Activated CD4-positive, alpha-beta T cell treated with anti-CD3 and anti-CD28 coated beads, Interleukin-2, amount 50 U/mL, for 48 hours (primary cell): ENCODE results near the gene PSENEN.

Experiments
- DNase-seq, 2 experiments: peaks; one replicate each; pipeline ENCODE4 v3.0.0-alpha.2; 2020

Gene PSENEN, protein sequence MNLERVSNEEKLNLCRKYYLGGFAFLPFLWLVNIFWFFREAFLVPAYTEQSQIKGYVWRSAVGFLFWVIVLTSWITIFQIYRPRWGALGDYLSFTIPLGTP

DNA sequence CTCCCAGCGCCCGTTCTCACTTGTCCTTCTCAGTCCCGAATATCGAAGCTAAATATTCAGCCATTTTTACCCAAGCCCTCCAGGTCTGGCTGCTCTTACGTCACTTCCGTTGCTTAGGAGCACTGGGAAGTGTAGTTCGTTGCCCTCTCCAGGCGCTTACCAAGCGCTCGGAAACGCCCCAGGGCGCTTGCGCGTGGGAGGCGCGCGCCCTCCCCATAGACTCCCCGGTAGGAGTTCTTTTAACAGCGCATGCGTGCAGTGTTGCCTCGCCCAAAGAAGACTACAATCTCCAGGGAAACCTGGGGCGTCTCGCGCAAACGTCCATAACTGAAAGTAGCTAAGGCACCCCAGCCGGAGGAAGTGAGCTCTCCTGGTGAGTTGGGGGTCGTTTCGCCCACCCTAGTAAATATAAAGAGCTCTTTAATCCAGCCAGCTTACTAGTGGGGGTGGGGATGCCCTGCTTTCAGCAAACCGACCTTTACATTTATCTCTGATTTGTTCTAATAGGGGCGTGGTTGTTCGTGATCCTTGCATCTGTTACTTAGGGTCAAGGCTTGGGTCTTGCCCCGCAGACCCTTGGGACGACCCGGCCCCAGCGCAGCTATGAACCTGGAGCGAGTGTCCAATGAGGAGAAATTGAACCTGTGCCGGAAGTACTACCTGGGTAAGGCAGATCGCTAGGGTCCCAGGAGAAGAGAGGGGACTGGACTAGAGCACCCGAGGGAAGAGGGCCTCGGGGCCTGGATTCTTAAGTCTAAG is at the start of gene PSENEN, which contains the start of gene U2AF1L4:
TSS of gene PSENEN (plus strand) at position 324 of the 759 bp plus-strand sequence. CDS start at position 604, 280 bp downstream.
TSS of gene U2AF1L4 (minus strand) at position 91 of the 759 bp plus-strand sequence. CDS start at position 64, 27 bp downstream.
- DNase-seq, result peak; percentile 92 to 95

DNA sequence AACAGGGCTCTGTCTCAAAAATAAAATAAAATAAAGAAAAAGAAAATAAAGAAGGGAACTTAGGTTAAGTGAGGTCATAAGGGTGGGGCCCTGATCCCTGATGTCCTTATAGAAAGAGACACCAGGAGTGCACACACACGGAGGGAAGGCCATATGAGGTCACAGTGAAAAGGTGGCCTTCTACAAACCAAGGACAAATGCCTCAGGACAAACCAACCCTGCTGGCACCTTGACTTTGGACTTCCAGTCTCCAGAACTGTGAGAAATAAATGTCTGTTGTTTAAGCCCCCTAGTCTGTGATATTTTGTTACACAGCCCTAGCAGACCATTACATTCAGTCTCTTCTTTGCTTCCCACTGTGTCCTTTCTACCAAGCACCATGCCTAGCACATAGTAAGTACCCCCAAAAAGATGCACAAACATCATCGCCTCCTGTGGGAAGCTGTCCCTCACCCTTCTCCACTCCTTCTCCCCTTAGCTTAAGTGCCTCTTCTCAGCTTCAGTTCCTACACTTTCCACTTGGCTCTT is 49.5 kb upstream of the PSENEN start:
- no peak for DNase-seq

DNA sequence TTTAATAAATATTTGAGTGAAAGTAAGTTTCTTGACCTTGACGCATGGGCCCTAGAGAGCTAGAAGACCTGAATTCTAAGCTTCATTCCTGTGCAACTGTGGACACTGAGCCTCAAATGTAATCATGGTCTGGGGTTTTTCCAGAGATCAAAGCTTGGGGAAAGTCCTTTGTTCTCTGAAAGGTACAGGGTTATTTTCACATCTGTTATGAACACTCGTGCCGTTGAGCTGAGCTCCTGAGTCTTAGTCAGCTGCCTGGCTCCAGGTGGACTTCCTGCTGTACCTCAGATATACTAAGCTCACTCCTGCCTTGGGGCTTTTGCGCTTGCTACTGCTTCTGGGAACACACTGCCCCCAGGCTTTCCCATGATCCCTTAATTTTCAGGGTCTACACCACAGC is 48.6 kb upstream of the PSENEN start:
- peak in 1 of 2 experiments; percentile 38 for DNase-seq

DNA sequence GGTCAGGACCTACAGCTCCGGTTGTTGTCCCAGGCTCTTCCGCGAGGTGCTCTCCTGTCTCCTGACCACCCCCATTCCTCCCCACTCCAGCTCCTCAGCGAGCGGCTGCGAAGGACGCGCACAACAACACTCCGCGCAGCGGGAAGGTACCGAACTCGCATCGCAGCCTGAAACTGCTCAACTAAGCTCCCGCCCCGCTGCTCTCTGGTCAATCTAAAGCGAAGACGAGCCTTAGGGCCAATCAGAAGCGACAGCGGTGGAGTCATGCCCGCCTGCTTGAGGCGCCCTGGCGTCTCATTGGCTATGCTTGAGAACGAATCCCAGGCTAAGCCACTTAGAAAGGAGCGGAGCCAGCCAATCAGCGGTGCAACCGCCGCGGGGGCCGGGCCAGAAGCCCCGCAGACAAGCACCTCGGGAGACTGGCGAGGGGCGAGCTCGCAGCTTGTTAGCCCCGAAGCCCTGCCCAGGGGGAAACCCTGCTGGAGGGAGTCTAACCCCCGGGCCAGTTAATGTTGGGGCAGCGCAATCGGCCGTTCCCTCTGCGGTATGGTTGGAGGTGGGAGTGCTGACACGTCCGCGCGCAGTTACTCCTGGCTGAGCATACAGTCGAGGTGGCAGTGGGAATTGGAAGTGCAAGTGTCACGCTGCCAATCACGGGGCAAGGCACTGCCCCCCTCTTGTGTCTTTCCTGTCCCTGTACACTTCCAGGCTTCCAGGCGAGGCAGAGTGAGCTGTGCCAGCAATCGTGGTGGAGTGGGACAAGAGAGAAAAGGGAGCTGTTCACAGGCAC is 43.0 kb upstream of the PSENEN start:
- DNase-seq, result peak; percentile 93 to 95

DNA sequence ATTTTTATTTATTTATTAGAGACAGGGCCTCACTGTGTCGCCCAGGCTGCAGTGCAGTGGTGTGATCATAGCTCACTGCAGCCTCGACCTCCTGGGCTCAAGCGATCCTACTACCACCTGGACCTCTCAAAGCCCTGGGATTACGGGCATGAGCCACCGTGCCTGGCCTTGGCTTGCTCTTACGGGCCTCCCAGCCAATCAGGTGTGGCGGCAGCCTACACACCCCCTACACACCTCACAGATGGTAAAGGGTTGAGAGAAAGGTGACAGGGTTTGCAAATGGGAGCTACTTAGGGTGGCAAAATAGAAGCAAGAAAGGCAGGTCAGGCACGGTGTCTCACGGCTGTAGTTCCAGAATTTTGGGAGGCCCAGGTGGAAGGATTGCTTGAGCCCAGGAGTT is 42.1 kb upstream of the PSENEN start:
- no peak for DNase-seq

DNA sequence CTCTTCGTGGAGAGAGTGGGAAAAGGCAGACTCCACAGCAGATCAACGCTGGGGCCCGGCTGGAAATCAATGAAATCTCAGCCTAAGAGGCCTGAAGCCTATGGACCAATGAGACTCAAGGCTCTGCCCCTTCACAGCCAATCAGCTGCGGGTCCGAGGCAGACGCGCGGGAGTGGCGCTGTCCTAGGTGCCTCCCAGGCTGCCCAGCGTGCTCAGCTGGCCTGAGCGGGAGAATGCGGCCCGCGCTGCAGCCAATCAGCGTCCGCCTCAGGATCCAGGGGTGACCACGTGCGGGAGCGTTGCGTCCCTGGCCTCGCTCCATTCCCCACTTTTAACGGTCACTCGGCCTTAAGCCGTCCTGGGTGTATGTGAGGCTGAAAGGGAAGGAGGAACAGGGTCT is 41.2 kb upstream of the PSENEN start, which contains the start of gene ZBTB32:
TSS of gene ZBTB32 (plus strand) at position 341 of the 400 bp plus-strand sequence. CDS start 10,069 bp downstream, outside the sequence.
- peak in 1 of 2 experiments; percentile 33 for DNase-seq

DNA sequence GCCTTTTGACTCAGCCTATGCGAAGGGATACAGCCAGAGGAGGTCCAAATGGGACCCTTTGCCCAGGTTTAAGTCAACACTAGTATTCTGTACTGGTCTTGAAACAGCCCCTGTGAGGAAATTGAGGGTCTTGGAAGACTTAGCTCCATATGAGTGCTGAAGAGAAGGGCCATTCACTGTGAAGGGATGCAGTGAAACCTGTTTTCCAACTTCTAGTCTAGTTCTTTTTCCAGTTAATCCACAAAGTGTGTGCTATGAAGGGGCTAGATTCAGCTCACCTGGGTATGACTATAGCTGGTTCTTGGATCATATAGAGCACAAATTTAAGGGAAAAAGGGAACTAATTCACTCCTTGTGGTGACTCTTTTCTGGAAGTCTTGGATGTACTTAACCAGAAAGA is 37.1 kb upstream of the PSENEN start:
- DNase-seq, result no peak

DNA sequence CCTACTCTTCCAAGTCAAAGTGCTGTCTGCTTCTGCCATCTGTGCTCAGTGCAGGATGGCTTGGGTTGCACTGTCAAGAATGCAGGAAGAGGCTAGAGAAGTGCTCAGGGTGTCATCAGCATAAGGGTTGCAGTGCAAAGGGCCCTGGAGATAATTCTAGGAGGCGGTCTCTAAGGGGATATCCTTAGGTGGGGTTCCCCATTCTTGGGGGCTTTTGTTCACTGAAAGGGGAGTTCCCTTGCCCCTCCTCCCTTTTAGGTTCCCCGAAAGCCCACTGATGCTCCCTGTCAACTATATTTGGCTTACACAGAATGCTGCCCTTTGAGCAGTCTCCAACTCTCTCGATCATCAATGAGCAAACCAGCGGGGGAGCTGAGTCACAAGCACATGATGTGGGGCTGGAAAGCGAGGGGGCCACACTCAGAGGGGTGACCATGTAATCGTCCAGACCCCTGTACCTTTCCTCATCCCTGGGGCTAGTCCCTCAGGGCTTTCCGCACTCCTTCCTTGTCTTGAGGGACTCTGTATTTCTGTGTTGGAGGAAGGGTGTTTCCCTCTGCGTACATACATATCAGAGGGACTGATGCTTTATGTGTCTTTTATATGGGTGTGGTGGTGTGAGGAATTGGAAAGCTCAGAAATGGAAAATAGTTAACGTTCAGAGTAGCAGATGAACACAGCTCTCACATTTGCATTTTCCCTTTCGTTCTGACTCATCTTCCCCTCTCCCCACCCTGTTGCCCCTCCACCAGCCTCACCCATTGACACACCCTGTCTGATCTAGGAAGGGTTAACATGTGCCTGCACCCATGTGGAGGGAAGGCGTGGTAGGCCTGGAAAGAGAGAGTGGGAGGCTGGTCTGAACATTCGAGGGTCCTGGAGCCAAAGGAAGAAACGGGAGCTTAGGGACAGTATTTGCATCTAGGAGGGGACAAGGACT is 34.4 kb upstream of the PSENEN start:
- peak; percentile 73 to 80 for DNase-seq

DNA sequence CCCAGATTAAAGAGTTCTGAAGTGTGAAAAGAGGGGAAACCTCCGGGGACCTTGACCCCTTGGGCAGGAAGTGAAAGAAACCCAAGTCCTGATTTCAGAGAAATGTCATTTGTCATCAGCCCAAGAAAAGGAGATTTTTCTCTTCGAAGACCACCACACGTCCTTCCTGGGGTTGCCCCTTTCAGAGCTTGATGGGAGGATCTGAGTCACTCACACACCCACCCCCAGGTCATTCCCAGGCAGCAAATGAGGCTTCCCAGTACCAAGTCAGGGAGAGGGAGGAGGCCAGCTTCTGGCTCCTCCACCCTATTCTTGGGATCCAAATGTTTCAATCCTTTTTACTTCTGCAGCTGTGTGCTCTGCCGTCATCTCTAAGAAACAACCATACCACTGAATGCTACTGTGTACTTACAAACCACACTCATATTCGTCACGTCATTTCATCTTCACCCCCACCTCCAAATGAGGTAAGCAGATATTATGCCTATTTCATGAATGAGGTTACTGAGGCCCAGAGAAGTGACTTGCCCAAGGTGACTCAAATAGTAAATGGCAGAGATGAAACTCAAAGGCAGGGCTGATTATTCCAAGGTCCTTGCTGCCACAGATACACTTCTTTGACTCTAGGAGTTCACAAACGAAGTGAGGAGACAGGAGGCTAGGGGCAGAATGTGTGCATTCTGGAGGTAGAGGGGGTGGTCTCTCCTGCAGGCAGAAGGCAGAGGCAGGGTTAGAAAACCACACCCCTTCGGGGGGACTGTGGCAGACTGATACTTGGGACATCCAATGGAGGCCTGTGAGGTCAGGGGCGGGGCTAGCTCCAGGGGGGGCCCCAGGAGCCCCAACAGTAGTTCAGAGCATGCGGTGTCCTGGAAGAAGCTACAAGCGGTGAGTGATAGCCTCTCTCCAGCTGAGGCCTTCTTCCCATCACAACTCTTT is 32.6 kb upstream of the PSENEN start:
- peak; percentile 86 to 91 for DNase-seq

DNA sequence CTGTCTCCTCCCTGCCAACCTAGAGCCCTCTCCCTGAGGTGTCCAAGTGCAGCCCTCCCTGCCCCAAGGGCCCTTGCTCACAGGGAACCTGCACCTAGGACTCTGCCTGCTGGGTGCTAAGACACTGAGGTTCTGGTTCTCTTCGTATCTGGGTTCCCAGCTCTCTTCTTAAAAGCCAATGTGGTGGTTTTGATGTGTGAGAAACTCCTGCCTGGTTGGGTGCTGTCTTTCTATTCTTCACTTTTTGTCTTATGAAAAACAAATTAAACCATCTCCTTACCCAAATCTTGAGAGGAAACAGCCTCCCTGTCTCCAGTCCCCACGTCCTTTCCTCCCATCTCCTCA is 32.0 kb upstream of the PSENEN start:
- DNase-seq, result no peak

DNA sequence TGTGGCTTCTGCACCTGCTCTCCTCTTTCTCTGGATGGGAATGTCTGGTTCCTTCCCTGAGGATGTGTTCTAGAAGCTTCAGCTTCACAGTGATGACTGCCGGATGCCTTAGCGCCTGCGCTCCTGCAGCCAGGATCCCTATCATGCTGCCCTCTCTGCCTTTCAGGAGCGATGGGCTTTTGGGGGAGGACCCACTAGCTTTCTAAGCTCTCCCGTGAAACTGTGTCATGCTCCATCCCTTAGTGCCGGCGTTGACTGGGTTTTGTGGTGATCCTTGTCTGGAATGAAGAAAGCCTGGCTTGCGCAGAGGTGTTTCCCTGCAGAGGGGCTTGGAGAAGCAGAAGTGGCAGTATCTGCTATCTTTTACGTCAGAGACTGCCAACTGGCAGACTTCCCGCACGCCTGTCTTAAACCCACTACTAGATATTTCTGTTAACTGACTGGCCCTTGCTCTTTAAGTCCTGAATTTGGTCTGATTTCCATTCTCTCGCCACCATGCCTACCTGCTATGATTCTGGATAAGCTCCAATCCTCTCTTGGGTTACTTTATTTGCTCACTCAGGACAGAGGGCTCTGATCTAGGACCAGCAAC is 31.5 kb upstream of the PSENEN start:
- DNase-seq, result peak; percentile 19 to 20

DNA sequence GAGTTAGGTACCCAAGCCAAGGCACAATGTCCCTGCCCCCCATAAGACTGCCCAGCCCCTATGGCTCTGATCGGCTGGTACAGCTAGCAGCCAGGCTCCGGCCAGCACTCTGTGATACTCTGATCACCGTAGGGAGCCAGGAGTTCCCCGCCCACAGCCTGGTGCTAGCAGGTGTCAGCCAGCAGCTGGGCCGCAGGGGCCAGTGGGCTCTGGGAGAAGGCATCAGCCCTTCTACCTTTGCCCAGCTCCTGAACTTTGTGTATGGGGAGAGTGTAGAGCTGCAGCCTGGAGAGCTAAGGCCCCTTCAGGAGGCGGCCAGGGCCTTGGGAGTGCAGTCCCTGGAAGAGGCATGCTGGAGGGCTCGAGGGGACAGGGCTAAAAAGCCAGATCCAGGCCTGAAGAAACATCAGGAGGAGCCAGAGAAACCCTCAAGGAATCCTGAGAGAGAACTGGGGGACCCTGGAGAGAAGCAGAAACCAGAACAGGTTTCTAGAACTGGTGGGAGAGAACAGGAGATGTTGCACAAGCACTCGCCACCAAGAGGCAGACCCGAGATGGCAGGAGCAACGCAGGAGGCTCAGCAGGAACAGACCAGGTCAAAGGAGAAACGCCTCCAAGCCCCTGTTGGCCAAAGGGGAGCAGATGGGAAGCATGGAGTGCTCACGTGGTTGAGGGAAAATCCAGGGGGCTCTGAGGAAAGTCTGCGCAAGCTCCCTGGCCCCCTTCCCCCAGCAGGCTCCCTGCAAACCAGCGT is 30.7 kb upstream of the PSENEN start:
- DNase-seq, result peak; percentile 50 to 58

DNA sequence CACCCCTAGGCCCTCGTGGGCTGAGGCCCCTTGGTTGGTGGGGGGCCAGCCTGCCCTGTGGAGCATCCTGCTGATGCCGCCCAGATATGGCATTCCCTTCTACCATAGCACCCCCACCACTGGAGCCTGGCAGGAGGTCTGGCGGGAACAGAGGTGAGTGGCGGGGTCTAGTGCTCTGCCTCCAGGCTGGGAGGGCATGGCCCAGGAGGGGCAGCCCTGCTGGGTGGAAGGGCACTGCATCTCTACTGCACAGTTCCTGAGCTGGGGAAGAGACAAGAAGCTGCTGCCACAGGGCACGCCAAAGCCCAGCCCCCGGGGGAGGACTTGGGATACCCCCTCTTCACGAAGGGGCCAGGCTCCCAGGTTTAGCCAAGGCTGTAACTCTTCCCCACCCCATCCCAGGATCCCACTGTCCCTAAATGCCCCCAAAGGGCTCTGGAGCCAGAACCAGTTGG is 30.1 kb upstream of the PSENEN start:
- peak in 1 of 2 experiments; percentile 30 for DNase-seq

DNA sequence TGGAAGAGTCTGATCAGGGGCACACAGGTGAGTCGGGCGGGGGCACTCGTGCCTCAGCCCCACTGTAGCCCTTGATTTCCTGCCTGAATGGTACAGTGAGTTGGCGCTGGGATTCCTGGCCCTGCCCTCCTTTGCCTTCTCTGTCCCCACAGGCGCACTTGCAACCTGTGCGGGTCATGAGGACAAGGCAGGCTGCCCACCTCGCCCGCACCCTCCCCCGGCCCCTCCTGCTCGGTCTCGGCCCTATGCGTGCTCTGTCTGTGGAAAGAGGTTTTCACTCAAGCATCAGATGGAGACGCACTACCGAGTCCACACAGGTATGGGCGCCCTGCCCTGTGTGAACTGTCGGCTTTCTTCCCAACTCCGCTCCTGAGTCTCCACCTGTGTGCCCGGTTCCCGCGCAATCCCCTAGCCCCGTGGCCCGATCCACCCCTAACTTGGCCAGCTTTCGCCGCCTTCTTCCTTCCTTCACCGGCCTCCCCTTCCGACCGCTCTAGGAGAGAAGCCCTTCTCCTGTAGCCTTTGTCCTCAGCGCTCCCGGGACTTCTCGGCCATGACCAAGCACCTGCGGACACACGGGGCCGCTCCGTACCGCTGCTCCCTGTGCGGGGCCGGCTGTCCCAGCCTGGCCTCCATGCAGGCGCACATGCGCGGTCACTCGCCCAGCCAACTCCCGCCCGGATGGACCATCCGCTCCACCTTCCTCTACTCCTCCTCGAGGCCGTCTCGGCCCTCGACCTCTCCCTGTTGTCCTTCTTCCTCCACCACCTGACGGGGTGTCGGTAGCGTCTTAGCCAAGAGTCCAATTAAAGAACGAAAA is 29.3 kb upstream of the PSENEN start:
- DNase-seq, result peak; percentile 40 to 46

DNA sequence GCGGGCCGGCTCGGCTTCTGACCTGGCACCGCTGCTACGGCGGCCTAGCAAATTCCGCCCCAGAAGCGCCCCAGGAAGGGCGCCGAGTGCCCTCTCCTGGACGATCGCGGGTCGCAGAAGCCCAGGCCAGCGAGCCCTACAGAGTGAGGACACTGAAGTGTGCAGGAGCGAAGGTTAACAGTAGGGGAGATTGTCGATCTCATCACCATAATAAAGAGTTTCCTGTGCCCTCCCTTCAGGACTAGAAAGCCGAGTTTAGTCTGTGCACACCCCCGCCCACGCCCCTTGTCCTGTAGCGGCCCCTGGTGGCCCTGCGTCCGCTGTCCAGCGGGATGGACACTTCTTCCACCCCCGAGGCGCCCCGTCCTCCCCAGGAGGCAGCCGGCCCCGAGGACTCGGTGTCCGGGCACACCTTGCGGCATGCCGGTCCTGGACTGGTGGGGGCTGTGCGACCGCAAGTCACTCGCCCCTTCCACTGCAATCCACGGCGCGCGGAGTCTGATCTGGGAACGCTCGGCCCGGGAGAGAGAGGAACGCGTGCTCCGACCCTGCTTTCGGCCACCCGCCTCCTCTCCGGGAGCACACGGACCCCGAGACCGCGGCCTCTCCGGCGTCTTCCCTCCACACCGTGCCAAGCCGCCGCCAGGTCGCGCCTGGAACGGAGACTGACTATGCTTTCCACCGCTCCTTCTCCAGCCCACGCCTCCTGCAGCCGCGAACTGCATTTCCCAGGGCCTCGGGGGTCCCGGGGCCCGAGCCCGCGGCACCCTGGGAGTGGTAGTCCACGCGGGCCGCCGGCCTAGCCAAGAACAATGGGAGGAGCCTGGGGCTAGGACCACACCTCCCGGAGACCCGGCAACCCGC is 28.4 kb upstream of the PSENEN start:
- peak; percentile 96 to 97 for DNase-seq

DNA sequence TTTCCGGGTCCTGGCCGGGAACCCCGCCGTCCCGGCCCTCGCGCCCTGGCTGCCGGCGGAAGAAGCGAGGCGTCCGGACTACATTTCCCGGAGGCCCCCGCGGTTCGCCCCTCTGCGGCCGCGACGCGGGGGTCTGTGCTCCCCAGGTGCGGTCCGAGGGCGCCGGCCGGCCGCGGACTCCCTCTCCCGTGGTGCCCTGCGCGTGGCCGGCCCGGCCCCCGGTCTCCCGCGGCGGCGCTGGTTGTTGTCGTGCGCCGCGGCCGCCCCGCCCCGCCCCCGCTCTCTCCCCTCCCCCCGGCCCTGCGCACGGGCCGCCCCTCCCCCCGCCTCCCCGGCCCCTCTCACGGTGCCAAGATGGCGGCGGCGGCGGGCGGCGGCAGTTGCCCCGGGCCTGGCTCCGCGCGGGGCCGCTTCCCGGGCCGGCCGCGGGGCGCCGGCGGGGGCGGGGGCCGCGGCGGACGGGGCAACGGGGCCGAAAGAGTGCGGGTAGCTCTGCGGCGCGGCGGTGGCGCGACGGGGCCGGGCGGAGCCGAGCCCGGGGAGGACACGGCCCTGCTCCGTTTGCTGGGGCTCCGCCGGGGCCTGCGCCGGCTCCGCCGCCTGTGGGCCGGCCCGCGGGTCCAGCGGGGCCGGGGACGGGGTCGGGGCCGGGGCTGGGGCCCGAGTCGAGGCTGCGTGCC is 27.6 kb upstream of the PSENEN start, which contains the start of gene KMT2B:
TSS of gene KMT2B (plus strand) at position 339 of the 680 bp plus-strand sequence. CDS start at position 355, 16 bp downstream.
- DNase-seq, result no peak
